NCI-H128 (cell line): ENCODE measurements around the gene BAIAP2L2.
"Not testable (repeated sequence)": the region's sequence is repeated elsewhere in the genome, so short reads cannot be mapped to it uniquely, and the experiment has no call there.

Experiments
- DNase-seq: peaks from one replicate; lab custom pipeline; 2025; ENCODE audit not compliant: unreplicated experiment; lab: John Stamatoyannopoulos, UW

The BAIAP2L2 gene, protein sequence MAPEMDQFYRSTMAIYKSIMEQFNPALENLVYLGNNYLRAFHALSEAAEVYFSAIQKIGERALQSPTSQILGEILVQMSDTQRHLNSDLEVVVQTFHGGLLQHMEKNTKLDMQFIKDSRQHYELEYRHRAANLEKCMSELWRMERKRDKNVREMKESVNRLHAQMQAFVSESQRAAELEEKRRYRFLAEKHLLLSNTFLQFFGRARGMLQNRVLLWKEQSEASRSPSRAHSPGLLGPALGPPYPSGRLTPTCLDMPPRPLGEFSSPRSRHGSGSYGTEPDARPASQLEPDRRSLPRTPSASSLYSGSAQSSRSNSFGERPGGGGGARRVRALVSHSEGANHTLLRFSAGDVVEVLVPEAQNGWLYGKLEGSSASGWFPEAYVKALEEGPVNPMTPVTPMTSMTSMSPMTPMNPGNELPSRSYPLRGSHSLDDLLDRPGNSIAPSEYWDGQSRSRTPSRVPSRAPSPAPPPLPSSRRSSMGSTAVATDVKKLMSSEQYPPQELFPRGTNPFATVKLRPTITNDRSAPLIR

DNA sequence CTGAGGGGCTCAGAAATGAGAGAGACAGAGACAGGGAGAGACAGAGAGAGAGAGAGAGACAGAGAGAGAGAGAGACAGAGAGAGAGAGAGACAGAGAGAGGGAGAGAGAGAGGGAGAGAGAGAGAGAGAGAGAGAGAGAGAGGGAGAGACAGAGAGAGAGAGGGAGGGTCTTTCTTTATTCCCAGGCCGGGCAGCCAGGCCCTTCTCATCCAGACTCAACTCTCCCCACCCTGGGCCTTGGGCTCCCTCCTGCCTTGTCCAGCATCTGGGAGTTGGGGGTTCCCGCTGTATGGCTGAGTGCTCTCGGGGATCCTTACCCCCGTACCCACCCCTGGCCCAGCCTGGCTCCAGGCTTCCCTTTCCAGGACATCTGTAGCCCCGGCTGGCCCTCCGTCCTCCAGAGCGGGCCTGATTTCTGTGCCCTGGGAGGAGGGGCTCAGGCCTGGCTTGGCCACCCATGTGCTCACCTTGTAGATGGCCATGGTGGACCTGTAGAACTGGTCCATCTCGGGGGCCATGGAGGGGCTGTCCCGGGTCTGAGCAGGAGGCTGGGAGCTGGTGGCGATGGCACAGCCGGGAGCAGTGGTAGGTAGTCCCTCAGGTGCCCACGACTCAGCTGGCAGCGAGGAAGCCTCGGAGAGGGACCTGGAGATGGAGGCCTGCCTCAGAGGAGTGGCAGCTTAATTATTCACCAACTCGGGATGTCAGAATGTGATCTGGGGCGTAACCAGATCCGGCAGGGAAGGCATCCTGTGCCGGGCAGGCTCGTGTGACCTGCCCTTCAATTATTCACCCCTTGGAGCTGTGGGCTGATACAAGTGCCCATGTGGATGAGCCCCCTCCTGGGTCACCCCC, at the start of gene BAIAP2L2:
TSS of gene BAIAP2L2 (minus strand) at position 677 of the 855 bp plus-strand sequence. CDS start at position 518, 159 bp downstream.
- DNase-seq = no peak

DNA sequence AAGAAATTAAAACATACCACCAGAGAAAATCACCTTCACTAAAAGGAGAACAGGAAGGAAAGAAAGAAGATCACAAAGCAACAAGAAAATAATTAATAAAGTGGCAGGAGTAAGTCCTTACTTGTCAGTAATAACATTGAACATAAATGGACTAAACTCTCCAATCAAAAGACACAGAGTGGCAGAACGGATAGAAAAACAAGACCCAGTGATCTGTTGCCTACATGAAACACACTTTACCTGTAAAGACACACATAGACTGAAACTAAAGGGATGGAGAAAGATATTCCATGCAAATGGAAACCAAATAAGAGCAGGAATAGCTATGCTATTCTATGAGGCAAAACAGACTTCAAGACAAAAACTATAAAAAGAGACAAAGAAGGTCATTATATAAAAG, 45.2 kb upstream of the BAIAP2L2 start:
- DNase-seq = no peak

DNA sequence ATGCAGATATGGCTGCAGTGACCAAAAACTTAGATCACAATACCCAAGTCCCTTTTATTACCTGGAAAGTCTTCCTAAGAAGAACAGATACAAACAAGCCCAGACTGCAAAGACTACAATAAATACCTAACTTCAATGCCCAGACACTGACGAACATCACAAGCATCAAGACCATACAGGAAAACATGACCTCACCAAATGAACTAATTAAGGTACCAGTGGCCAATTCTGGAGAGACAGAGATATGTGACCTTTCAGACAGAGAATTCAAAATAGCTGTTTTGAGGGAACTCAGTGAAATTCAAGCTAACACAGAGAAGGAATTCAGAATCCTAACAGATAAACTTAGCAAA, 44.1 kb upstream of the BAIAP2L2 start:
- not testable (repeated sequence) for DNase-seq

DNA sequence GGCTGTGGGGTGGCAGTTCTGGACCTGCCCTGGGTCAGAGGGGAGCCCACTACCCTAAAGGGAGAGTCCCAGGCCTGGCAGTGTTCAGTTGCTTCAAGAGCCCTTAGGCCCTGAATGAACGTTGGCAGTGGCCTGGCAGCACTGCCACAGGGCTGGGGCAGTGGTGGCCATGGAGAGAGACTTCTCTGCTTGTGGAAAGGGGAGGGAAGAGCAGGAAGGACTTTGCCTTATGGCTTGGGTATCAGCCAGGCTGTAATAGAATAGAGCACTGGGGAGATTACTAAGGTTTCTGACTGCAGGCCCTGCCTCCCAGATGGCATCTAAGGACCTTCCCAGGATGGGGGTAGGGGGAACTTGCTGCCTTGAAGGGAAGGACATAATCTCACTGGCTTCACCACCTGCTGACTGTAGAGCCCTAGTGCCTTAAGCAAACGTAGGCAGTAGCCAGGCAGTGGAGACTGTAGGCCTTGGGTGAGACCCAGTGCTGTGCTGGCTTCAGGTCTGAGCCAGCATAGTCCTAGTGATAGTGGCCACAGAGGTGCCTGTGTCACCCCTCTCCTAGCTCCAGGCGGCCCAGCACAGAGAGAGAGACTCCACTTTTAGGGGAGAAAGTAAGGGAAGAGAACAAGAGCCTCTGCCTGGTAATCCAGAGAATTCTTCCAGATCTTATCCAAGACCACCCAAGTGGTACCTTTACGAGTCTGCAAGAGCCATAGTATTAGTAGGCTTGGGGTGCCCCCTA, 43.5 kb upstream of the BAIAP2L2 start:
- DNase-seq = no peak

DNA sequence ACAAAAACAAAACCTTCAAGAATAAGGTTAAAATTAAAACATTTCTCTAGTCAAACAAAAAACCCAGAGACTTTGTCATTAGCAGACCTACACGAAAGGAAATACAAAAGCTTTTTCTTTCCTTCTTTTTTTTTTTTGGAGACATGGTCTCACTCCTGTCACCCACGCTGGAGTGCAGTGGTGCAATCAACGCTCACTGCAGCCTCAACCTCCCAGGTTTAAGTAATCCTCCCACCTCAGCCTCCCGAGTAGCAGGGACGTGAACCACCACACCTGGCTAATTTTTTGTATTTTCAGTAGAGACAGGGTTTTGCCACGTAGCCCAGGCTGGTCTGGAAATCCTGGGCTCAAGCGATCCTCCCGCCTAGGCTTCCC, 40.6 kb upstream of the BAIAP2L2 start:
- no peak for DNase-seq

DNA sequence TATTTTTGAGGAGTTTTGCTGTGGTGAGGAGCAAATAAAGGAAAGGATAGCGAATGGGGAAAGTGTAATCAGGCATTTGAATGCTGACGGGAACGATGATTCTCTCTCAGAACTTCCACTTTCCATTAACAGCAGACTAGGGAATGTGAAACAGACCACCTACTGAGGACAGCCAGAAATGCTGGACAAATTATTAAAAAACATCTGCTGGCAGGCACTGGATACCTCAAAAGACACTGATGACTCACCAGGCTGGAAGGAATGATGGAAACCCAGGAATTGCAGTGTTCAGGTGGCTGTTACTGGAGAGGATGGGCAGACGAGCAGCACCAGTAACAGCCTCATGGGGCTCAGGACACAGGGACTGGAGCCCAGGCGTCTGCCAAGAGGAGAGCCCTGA, 37.8 kb upstream of the BAIAP2L2 start:
- DNase-seq = no peak

DNA sequence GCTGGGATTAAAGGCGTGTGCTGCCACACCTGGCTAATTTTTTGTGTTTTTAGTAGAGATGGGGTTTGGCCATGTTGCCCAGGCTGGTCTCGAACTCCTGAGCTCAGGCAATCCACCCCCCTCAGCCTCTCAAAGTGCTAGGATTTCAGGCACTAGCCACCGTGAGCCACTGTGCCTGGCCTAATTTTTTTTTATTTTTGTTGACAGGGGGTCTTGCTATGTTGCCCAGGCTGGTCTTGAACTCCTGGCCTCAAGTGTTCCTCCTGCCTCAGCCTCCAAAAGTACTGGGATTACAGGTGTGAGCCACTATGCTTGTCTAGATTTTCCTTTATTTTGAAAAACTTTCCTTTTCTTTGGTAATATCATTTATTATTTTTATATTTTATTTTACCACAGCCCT, 35.7 kb upstream of the BAIAP2L2 start:
- not testable (repeated sequence) for DNase-seq

DNA sequence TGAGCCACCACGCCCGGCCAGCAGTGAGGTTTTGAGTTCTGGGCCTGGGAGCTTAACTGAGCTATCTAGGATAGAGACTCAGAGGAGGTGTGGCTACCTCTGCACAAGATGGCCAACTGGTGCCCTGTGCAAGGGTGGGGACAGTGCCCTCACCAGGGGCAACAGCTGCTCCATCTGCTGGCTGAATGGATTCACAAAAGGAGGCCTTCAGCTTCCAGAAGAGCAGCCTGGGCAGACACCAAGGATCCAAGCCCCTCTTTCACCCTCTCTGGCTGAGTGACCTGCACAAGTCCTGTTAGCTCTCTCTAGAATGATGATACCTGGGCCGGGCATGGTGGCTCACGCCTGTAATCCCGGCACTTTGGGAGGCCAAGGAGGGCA, 33.5 kb upstream of the BAIAP2L2 start:
- no peak for DNase-seq

DNA sequence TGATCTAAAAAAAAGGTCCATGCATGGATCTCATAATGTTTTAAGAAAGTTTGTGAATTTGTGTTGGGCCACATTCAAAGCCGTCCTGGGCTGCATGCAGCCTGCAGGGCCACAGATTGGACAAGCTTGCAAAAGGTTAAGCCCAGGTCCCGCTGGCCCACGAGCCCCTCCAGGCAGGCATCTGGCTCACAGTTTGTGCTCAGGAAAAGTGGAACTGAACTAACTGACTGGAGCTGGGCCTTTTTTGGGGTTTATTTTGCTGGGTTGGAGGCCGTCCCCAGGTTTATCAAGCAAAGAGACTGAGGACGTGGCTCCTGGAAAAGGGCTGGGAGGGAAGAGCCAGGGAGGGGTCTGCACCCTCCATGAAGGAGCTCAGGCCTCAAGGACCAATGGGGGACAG, 32.1 kb upstream of the BAIAP2L2 start:
- DNase-seq = no peak

DNA sequence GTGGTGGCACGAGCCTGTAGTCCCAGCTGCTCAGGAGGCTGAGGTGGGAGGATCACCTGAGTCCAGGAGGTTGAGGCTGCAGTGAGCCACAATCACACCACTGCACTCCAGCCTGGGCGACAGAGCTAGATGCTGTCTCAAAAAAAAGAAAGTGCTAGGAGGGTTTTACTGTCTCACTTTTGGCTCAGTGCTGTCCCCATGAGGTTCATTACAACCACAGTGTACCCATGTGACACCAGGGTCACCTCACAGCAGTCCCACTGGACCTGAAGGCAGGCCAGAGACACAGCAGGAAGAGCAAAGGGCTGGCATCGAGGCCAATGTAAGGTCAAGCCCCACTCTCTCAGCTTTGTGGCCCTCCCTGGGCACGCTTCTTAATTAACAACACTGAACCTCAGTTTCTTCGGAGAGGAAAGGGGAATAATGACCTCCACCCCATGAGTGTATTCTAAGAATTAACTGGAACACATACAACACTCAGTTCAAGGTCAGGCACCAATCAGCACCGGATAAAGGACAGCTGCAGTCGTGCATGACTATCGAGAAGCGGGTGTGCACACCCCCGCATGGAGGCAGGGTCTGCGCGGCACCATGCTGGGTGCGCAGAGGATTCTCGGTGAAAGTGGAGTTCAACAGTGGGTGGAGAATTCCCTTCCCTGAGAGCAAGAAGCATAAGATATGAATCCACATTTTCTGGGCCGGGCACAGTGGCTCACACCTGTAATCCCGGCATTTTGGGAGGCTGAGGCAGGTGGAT, 30.9 kb upstream of the BAIAP2L2 start:
- no peak for DNase-seq

DNA sequence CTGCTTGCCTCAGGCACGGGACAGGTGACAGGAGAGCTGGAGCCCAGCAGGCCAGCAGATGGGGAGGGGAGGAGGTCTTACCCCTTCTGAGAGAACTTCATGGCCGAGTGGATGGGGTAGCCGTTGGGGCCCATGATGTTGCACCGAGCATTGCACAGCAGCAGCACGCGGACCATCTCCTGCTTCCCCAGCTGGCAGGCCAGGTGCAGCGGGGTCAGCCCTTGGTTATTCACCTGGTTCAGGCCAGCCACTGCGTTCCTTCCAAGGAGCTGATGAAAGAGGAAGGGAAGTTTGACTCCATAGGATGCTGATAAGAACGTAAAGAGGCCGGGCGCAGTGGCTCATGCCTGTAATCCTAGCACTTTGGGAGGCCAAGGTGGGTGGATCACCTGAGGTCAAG, 29.4 kb upstream of the BAIAP2L2 start:
- no peak for DNase-seq

DNA sequence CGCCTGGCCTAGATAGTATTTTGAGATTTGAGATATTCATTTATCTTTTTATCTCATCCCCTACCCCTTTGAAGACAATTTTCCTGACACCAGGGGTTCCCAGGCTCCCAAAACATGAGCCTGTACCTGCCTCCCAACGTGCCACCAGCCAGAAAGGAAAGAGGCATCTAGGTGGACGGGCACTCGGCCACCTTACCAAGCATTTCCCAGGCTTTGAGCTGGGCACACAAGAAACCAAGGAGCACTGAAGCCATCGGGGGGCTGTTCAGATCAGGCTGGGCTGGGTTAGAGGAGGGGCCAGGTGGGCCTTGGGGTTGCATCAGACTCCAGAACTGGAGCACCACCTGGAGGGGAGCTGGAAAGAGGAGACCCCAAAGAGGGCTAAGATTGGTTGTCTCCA, 28.5 kb upstream of the BAIAP2L2 start:
- DNase-seq = no peak

DNA sequence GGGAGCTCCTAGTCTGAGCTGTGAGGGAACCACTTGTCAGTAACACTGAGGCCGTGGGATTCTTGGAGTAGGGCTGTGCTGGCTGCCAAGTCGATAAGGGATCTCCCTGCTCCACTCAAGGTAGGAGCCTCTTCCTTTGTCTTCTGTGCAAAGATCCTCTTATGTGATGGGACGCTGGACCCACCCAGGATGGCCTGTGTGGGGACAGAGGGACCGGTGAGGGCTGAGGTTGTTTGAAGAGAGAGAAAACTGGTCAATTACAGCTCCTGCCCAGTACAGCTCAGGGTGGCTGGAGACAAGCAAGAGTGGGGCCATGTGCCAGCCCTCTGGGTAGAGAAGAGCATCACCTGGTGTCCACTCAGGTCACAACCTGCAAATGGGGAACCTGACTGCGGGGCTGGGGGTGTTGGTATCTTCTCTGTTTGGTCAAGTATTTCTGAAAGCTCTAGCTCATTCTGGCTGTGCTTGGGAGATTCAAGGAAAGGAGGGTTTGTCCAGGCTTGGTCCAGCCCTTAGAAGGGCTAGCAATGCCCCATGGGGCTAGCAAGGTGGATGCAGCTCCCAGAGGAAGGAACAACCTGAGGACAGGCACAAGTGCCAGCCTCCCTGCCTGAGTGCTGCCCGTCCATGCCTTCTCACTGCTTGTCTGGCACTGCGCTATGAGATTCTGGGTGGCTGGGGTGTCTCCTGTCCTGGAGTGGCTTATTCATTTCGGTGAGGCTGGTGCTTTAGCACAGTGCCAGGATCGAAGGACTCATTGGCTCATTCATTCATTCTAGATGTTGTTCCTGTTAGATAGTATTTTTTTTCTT, 27.6 kb upstream of the BAIAP2L2 start:
- DNase-seq = no peak

DNA sequence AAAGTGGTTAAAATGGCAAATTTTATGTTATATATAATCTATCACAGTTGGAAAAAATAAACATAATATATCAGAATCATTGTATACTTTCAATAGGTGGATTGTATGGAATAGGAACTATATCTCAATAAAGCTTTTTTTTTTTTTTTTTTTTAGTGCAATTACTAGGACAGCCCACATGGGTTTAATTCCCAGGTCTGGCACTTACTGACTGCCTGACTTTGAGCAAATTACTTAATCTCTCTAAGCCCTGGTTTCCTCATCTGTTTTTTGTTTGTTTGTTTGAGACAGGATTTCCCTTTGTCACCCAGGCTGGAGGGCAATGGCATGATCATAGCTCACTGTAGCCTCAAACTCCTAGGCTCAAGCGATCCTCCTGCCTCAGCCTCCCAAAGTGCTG, 26.1 kb upstream of the BAIAP2L2 start:
- DNase-seq = no peak

DNA sequence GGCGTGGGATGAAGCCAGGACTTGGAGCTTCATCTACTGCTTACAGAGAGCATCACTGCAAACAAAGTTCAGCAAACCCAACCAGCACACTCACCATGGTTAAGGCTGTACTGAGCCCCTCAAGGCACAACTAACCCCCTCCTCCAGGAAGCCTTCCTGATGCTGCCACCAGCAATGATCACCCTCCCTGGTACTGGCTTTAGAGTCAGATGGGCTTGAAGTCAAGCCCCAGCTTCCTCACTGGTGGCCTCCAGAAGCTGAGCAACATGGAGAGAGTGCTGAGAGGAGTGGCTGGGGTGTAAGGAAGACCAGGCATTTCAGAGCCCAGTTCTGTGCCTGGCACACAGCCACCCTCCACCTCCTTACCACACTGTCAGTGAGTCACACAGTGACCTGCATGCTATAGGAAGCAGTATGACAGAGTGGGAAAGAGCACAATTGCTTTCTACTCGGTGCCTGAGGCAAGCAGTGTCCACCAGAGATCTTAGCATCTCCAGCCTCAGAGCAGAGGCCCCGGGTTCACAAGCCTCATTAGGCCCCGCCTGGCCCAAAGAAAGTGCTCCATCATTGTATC, 24.7 kb upstream of the BAIAP2L2 start:
- DNase-seq = no peak

DNA sequence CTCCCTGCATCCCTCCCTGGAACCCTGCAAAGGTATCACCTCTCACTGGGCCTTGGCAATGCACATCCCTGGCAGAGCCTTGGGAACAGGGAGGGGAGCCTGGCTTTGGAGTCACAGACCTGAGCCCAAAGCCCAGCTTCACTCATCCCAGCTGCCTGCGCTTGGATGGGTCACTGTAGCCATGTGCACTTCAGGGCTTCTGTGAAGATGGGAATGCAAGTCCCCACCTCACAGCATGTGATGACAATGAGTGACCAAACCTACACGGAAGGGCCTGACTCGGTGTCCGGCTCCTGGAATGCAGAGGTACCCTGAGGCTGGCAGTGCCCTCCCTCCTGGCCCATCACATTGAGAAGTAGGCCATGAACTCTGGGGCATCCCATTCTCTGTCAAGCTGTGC, 22.8 kb upstream of the BAIAP2L2 start:
- no peak for DNase-seq

DNA sequence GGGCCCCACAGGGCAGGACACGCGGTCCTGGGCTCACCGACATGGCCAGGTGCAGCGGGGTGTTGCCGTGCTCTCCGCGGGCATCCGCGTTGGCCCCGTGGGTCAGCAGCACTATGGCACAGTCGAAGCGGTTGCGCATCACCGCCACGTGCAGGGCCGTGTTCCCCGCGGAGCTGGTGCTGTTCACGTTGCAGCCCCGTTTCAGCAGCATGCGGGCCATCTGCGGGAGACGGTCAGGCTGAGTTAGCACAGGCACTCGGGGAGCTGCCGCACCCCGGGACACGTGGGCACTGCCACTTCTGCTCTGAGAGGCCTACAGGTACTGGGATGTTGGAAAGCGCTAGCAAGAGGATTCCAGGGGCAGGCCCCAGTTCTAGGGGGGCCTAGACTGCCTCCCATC, 22.3 kb upstream of the BAIAP2L2 start:
- no peak for DNase-seq

DNA sequence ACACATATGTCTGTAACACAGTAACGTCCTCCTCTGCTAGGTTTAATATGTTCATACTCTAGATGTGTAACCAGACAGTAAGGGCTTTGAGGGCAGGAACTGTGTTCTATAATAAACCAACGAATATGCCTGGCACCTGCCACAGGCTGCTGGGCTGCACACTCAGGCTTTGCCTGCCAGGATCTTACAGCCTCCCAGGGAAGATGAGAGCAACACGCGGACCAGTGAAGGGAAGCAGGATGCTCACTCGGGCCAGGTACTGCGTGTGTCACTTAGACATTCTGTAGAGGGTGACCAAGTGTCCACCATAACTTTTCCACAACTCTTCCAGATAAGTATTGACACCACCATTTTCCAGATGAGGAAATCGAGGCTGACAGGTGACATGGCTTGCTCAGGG, 21.7 kb upstream of the BAIAP2L2 start:
- DNase-seq = no peak

DNA sequence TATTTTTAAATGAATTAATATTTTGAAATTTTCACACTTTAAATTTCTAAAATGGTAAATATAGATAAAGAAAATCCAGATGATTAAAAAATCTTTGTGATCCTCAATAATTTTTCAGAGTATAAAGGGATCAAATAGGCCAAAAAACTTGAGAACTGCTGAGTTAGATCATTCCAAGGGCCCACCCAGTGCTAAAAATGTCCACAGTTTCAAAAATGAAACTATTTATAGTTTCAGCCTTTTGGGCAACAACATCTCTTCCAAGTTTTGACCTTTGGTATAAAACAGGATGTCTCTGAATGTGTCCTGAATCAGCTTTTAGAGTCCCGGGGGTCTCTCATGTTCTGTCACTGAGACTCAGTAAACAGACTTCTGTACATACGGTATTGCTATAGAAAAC, 20.9 kb upstream of the BAIAP2L2 start:
- no peak for DNase-seq

DNA sequence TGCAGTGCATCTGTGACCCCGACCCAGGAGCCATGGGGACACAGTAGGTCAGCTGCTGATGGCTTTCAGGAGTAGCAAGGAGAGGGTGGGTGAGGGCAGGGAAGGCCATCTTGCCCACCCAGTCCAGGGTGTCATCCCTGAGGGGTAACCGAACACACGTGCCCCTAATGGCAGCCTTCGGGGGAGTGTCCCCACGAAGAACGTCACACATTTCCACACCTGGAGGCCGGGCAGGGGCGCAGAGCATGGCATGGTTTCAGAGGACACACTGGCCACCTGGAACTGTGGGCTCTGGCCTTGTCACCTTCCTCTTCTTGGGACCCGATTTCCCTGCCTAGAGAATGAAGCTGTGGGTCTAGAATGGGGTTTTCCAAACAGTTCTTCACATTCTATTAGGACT, 19.4 kb upstream of the BAIAP2L2 start:
- DNase-seq = no peak
